ENCODE measurements around the gene ZNF793. TPM values are rescaled to one million over a fixed set of nuclear protein-coding genes. Genes with fewer than 3 reads are reported as not detected.

Gene ZNF793
- under 0.01 and 0.15 TPM in 2 replicates for total RNA-seq

DNA sequence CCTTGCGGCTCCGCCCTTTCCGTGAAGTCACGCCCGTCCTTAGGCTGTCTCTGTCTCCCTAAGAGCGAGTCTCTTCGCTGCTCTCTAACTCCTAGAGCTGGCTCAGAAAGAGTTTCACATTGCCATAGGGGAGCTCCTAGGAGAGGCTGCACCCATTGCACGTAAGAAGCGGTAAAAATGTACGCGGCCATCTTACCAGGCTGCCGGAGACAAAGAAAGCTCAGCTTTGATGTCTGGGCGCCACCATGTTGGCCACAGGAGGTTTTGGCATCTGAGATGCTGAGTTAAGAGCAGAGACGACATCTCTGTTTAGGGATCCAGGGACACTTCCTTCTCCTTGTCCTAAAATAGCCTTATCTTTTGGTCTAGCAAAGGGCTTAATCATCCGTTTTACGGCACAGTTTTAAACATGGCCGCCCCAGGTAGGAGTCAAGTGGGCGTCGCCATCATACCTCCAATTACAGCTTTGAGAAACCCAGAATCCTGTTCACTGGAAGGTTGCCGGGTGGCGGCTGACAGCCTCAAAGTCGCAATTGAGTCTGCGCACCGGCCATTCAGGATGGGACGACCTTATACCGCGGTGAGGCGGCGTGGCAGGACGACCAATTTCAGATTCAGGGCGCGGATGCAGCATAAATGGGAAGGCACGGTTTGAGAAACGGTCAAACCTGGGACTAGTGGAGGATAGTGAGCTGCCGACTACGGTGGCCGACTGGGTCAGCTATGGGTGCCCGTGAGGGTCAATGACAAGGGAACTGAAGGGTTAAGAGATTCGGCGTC lies at the start of gene ZNF793:
Gene ZNF793 (plus strand): TSS at position 553 of the 780 bp plus-strand sequence. CDS start 16,501 bp downstream, outside the sequence.

DNA sequence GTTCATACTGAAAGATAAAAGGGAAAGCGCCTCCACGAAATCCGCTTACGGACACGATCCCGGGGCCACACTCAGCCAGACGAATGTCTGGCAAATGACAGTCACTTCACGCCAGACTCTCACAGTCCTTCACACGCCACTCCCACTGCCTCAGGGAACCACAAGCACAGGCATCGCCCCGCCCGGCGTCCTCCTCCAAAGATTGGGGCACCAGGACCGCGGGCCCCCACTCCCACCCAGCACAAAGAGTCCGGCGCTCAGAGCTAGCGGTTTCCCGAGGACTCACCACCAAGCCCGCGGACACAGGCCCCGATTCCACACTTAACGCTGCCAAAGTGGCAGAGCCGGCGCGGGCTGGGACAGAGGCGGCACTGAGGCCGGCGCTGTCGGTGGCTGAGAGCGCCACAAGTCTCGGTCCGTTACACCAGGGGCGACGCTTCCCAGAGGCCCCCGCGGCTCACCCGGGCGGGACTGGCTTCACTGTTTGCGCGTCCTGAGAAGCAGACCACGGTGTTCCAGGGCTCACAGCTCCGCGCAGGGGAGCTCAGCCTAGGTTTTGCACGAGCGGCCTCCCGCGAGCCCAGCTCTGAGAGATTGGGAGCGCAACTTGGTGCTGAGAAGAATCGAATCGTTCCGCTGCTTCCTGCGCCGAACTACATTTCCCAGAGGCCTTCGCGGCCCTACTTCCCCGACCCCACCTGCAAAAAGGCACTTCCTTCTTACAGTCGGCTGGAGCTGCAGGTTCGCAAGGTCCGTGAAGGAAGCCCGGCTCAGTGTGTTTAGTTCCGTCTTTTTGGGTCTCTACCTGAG lies 39.7 kb upstream of the ZNF793 start, which contains the start of gene ZNF569:
Gene ZNF569 (minus strand): TSS at position 647 of the 810 bp plus-strand sequence. CDS start 22,523 bp downstream, outside the sequence.

GRCh38 chr19:37468961-37469777 lies 37.6 kb upstream of the ZNF793 start, which contains the start of gene ZNF570:
ZNF570 (plus strand) TSS chr19:37469356; CDS start chr19:37470355, 999 bp downstream.

Other genes with a start within 250 kb of the ZNF793 start
- 4.5 and 6.1 TPM in 2 replicates for gene ZNF527, start 135.8 kb upstream of the ZNF793 start, total RNA-seq
- 4.9 and 5.8 TPM in 2 replicates for gene ZNF569, start 39.5 kb upstream of the ZNF793 start, total RNA-seq
- gene ZNF570, start 37.6 kb upstream of the ZNF793 start, total RNA-seq, result 4.9 and 6.2 TPM in 2 replicates
- gene ZNF571, start 87.9 kb downstream of the ZNF793 start, total RNA-seq, result 0.97 and 1.8 TPM in 2 replicates
- under 0.01 and 0.15 TPM in 2 replicates for gene ZNF540, start 87.9 kb downstream of the ZNF793 start, total RNA-seq
- gene ZFP30, start 148.5 kb downstream of the ZNF793 start, total RNA-seq, result 14.9 and 16.3 TPM in 2 replicates
- 1.9 and 3.8 TPM in 2 replicates for gene ZNF607, start 212.8 kb downstream of the ZNF793 start, total RNA-seq

All from epithelial cell of umbilical artery (primary cell).